NCI-H82 (cell line): Measurements from ENCODE around the gene MAL.

ENCODE experiments used
- DNase-seq: peaks from one replicate; lab custom pipeline; 2025; lab: John Stamatoyannopoulos, UW

The MAL gene

DNA sequence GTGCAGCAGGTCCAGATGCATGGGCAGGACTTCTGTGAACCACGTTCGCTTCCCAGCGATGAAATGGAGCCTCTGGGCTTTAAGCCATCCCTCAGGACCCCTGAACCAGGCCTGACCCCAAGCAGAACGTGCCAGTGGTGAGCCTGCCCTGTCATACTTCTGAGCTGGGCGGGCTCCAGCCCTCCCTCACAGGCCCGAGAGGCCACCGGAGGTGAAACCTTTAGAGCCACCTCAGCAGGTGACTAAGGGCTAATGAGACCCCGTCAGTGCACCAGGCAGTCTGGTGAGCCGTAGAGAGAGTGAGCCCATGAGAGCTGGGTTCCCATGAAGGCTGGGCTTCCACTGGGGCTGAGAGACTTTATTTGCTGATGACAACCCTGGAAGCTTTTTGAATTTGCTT, 8.9 kb upstream of the MAL start:
- no peak for DNase-seq

DNA sequence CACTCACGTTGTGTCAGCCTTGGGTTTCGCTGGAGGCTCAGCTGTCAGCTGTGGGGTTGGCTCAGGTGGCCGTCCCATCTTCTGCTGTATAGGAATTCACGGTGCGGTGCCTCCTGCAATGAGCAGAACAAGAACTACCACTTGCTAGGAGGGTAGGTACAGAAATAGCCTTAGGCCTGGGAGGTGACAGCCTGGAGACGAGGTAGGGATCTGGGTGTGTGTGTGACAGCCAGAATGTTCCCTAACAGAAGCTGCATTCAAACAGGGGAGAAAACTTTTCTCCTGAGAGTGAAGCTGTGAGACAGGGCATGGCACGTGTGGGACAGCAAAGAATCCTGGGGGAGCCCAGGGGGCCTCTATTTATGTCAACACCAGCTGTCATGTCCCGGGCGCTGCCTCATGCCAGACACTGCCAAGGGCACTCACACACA, 8.4 kb upstream of the MAL start:
- DNase-seq: peak; percentile 73

DNA sequence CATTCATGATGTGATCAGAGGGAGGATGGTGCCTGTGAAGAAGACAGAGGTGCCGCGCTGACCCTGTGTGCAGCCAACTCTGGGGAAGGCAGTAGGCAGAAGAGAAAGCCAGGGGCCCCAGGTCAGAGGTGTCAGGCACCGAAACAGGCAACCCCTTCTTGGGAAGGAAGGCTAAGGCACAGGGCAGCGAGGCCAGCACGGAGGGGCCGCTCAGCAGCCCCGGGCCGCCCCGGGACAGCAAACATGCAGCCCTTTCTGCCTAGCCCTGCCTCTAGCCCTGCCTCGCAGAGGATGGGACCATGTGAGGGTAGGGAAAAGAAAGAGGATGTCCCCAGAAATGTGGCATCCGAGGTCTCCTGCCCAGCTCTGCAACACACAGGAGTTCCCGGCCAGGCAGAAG, 7.7 kb upstream of the MAL start:
- DNase-seq: no peak

DNA sequence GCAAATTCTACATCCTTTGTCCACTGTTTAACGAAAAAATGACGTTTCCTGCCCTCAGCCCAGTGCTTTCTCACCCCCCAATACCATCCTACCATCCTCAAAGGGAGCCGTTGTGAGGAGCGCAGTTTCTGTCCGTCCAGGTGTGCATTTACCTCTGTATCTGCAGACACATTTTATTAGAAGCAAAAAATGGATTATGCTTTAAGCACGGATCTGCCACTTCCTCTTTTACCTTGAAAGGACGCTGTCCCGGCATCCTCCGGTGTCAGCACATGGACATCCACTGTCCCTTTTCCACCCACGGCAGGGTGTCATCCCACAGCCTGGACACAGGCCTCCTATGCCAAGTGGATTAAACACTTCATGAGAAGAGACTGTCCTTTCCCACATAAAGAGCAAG, 7.2 kb upstream of the MAL start:
- DNase-seq: no peak

DNA sequence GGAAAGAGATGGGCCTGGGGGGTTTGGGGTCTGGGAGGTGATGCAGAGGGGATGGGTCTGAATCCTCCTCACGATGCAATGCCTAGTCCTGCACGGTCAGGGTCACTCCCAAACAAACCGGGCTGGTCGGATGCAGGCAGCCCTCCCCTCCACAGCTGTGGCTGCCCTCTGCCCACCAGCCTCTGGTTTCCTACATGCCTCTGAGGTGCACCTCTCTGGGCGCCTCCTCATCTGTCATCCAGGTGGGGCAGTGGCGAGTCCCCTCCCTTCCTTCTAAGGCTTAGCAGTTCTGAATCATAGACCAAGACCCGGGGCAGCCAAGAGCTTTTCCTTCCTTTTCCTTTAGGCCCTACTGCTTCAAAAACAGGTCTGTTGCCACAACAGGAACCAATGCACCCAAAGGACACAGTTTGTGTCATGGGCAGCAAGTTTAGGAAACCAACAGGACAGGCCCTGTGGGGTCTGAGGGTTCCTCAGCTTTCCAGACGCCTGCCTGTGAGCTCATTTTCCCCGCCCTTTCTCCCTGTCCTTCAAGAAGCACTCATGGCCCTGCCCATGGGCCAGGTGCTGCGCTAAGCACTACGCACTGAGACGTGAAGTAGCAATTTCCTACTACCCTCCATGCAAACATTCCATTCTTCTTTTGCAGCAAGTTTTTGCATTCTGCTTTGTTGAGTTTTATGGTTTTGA, 6.5 kb upstream of the MAL start:
- DNase-seq: no peak

DNA sequence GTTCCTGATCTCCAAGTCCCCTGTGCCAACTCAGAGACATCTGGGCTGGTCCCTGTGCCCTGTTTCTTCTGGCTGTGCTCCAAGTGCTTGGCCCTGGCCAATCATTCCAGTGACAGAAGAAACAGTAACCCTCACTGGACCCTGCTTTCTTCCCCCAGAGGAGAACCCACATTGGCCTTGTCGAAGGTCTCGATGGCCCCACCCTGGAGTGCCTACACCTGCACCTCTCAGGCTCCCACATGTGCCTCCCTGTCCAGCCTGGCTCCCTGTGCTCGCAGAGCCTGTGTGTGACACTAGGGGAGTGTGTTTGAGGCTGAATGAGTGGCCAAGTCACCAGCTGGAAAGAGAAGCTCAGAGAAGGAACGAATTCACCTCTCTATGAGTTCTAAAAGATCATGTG, 5.9 kb upstream of the MAL start:
- DNase-seq: no peak

DNA sequence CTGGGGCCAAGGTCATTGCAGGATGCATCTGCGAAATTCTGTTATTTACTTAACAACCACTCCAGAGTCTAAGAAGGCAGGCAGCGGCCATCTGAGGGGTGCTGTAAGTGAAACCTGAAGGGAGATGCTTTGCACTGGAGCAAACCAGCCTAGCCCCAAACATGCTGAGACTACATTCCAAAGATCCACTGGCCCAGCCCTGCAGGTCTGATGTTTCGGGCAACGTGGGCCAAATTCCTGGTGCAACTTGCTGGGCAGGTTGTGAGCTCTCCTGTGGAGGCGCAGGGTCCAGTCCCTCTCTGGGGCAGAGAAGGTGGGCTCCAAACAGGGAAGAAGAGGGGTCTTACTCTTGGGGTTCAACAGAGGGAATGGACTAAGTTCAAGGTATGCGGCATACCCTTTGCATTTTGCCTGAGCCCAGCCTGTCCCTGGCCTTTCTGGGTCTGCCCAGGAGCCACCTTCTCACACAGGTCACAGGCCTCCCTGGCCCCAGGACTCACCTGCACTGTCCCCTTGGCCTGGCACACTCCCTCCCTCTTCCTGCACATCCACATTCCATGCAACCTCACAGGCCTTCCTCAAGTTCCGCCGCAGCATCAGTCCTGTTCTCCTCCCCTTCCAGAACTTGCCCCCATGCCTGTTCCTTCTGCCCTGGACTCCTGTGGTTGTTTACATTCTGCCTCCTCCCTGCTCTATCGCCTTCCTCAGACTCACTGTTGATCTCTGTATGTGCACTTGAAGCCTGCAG, 5.1 kb upstream of the MAL start:
- DNase-seq: no peak

DNA sequence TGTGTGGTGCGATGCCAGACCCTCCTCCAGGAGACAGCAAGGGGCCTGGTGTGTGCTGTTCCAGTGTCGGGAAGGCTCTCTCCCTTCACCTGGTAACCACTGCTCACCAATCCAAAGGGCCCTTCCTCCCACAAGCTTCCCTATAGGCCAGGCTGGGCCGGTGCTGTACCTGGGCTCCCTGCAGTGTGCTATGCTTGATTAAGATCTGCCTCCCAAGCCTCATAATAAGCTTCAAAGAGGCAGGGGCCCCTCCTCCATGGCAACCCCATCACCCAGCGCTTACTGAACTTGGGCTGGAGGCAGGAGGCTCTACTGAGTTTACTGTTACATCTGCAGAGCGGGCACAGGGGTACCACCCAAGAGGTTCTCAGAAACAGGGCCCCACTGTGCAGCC, 4.5 kb upstream of the MAL start:
- DNase-seq: no peak

DNA sequence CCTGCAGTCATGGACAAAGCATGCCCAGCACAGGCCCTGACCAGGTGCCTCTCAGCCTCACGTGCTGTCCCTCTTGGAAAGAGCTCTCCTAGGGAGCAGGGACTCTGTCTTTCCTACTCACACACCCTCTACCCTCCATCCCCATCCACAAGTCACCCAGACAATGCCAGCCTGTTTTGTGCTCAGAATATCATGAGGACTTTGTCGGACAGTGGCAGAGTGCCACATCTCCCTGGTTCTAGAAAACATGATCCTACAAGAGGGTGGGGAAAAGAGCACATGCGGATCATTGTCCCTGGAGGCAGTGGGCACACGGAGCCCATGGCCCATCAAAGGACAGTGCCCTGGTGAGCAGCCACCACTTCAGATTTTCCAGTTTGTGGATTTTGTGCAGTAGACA, 3.7 kb upstream of the MAL start:
- no peak for DNase-seq

DNA sequence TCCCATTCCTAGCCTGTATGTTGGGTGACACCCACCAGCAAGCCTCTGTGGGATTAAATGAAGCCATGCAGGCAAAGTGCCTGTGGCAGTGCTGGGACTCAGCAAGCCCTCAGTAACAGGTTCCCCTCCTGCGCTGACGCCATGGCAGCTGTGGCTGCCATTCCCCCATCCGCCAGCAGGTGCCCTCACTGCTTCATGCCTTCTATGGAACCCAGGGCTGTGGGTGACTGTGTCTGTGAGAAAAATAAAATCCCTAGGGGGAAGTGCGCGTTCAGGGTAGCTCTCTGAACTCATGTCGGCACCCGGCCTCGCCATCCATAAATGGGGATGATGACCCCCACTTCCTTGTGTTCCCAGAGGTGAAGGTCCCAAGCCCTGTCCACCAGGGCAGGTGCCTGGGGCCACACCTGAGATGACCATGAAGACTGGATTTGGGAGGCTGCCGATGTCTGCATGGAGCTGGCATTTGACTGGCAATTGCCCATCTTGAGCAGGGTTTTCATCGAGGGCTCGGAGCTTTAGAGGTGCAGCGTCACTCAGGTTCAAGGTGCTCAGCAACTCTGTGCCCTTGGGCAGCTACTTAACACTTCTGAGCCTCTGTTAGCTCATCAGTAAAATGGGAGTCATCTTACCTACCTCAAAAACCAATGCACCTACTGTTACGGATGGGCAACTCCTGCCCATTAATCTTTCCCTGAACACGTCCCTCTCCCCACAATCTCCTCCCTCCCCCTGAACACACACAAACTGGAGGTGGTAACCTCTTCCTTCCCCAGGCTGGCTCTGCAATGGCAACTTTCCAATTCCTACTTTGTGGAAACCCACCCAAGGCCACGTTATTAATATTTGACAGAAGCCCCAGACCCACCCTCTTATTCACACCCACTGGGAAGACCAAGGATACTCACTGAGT, 2.9 kb upstream of the MAL start:
- DNase-seq: peak; percentile 85

DNA sequence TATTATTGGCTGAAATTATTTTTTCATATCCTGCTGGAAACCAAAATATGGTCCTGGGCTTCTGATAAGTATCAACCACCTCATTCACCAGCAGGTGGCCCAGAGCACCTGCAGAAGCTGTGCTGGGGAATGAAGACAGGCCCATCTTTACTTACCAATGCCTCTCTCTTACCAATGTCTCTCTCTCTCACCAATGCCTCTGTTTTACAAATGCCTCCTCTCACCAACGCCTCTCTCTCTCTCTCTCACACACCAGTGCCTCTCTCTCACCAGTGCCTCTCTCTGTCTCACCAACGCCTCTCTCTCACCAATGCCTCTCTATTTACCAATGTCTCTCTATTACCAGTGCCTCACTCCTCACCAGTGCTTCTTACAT, 2.3 kb upstream of the MAL start:
- peak; percentile 37 for DNase-seq

DNA sequence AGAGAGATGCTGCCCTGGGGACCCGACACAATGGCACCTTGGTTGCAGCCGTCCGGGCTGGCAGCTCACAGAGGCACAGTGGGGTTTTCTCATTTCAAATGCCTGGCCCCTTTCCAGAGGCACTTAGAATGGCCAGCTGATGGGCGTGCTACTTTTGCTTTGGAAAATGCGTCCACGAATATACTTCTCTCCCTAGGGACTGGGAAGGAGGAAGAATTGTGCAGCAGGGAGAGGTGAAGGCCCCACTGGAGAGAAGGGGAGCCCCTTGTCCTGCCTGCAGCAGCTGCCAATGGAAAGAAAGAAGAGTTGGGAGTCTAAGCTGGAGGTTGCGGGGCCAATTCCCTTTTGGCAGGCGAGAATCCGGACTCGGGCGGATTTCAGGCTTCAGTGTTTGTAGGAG, 1.1 kb upstream of the MAL start:
- DNase-seq: no peak

DNA sequence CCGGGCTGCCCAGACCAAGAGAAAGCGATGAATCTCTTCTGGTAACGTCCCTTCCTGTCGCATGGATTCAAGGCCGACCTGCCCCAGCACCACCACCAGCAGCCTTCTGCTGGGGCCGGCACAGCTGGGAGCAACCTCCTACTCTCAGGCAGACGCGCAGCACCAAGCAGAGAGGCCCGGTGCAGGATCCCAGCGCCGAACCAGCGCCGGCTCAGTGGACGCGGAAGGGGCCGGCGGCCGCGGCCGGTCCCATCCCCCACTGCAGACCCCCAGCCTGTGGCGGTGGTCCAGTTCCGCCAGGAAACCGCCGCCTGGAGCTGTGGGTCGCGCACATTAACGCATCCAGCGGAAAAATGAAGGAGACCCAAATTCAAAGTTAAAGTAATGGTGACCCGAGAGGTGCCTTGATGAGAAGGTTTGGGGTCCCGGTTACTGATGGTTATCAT, 525 bp upstream of the MAL start:
- DNase-seq: no peak

DNA sequence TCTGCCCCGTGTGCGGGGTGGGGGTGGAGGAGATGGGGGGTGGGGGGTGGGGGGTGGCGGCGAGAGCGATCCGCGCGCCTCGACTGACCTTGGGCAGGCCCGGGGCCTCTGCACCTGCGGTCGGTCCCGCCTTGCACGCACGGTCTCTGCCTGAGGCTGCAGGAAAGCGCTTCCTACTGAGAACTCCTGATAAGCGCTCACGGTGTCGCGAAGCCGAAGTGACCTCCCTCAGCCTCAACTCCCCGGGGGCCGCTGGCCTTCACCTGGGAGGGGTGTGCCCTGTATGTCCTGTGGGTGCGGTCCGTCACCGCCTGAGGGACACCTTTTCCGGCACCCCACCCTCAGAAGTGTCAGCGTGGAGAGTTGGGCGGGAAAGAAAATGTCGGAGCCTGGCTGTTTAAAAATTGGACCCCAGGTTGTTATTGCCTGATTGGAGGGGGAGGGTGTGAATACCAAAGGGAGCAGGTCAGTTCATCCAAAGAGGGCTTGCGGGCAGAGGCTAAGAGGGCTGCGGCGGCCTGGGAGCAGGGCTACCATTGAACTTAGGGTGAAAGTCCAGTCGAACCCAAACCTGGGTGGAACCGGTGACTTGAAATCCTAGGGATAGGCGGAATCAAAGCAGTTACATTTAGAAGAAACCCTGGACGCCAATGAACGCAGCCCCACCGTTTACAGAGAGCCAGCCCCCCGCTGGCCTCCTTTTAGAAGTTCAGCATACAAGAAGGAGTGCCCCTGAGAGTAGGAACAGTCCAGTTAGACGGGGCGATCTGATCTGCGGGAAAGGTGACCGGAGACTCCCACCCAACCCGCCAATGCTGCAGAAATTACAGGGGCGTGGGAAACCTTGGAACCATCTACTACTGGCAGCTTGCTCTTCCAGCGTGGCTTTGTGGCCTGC, 1.2 kb downstream of the MAL start:
- DNase-seq: peak; percentile 5

DNA sequence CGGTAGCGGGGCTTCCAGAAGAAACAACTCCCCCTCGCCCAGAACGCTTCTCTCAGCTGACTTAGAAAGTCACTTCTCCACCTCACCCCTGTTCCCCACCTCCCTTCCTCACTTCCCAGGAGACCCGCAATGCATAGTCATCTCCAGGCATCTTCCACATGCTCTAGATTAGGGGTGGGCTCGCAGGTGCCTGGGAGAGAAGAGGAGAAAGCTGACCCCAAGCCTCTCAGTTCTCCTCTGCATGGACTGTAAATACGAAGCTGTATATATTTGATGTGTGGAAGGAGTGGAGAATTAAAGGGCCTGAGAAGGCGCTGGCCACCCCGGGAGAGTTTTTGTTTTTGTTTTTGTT, 1.8 kb downstream of the MAL start:
- DNase-seq: no peak

DNA sequence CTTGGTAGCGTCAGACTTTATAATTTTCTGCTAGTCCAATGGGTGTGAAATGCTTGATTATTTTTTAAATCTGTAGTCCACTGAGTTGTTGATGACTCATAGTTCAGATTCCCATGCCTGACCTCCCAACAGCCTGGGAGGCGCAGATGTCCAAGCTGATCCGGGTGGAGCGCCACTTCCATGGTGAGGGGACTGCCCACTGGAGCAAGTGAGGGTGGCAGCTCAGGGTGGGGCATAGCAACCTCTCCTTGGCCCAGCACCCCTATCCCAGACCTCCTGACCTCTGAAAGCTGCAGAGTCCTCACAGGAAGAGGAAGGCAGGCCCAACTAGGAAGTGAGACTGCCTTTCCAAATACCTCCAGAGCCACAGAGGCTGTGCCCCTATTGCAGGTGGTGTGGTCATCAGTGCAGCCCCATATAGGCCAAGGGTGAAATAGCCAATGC, 4.4 kb downstream of the MAL start:
- no peak for DNase-seq

DNA sequence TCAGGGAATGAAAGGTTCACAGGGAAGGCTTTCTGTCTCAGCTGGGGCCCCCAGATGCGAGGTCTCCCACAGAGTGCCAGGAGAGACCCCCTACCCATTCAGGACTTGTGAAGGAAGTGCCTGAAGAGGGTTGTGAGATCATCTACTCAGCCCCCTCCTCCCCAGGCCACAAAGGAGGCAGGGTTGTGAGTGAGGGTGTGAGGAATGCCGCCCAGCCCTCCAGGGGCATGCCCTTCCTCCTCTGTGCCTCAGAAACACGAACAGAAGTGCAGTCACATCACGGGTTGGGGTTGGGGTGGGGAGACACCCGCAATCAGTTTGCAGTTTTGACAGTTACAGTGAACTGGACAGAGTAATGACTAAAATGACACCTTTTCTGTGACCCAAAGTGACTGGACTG, 5.0 kb downstream of the MAL start:
- no peak for DNase-seq

DNA sequence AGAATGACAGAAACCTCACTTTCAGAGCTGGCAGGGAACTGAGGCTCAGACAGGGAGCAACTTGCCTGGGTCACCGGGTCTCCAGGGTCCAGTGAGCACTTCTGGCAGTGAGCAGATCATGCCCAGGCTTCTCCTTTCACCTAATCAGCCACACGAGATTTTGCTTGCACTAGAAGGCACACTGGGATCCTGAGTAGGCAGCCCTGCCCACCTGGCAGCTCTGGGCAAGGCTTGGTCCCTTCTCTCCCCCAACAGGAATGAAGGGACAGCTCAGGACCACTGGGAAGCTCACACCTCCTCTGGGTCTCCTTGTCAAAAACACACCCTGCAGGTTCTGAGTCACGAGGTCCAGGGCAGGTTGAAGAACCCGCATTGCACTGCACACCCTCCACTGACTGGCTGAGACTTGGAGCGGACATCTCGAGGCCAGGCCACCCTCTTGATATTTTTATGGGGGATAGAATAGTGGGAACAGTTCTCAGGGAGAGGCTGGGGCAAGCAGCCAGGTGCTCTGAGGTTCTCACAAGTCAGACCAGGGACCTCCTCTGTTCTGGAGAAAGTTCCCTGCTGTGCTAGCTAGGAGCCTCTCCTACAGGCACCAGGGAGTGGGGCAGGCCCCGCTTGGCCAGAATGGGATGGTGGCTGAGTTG, 5.7 kb downstream of the MAL start:
- DNase-seq: no peak

DNA sequence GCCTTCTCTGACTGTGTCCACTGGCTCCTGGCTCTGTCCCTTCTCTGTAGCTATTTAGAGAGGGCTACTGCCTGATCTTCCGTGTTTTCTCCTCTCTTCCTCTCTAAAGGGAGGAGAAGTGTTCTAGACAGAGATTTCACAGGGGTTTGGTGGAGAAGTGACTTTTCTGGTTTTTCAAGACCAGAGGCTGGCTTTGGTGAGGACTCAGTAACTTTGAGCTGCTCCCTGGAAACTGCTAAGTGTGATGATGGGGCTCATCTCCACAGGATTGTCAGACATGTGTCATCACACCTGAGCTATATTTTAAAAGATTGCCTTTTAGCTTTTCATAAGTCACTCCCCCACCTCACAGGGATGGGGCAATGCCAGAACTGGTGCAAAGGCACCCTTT, 6.2 kb downstream of the MAL start:
- DNase-seq: no peak

DNA sequence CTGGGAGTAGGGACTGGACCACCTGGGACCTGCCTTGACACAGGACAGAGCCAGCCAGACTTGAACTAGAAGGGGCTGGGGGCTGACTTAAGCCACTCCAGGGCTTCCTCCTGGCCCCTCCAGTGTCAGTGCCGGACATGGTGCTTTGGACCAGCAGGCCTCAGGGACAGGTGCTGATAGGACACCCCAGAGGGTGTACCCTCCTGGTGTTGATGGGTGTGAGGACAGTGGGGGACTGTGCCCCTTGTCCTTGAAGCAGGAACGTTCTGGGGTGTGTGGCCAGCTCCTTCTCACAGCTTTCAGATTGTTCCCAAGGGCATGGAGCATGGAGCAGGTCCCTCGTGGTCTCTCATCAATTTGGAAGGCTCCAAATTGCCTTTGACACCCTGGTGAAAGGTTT, 6.8 kb downstream of the MAL start:
- DNase-seq: no peak

DNA sequence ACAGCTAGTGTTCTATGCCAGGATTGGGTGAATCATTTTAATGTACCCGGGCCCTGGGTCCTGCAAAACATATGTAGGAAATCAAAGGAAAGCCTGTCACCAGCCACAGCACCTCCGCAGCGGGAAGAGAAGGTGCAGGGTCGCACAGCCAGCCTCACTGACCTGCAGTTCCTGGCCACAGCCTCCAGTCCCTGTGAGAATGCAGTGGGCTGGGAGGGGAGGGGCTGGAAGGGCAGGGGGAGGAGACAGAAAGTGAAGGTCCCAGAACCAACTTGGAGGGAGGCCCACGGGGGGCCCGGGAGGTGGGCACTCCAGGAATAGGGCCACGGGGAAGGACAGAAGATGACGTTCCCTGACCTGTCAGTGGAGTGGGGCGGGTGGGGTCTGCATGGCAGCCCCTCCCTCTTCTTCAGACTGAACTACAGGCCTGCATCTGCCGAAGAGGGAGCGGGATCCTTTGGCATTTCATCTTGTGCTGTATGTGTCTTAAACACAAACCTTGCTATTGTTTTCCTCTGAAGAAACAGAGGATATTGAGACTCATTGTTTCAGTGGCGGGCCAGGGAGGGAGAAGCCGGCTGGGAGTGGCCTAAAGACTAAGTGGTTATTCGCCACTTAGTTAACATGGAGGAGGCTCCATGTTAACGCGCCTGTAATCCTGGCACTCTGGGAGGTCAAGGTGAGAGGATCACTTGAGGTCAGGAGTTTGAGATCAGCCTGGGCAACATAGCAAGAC, 7.5 kb downstream of the MAL start:
- DNase-seq: no peak
